H9 (cell line): ENCODE data around the gene CALCOCO1. TPM values are rescaled to one million over a fixed set of nuclear protein-coding genes. Genes with fewer than 3 reads are reported as not detected.

Experiments used
- DNase-seq: peaks from one replicate; pipeline ENCODE4 v3.0.0-alpha.2; 2017
- H2AFZ ChIP-seq: one replicate; pipeline ENCODE4 v1.6.1; 2013; ENCODE audit warnings: mild to moderate bottlenecking, low read length, control low read depth, moderate library complexity
- H2AK5ac ChIP-seq: 2 replicates; pipeline ENCODE4 v1.6.1; 2013; ENCODE audit warnings: low read length, control low read depth, mixed read lengths; ENCODE audit not compliant: insufficient read length
- H2BK120ac ChIP-seq: one replicate; pipeline ENCODE4 v1.6.1; 2013; ENCODE audit warnings: low read depth, mild to moderate bottlenecking, low read length, control low read depth, inconsistent platforms; ENCODE audit not compliant: poor library complexity, severe bottlenecking
- H2BK12ac ChIP-seq: 2 replicates; pipeline ENCODE4 v1.6.1; 2013; ENCODE audit warnings: low read length, control low read depth, mixed read lengths, low read depth; ENCODE audit not compliant: insufficient read length
- H2BK15ac ChIP-seq: 2 replicates; pipeline ENCODE4 v1.6.1; 2013; ENCODE audit warnings: low read depth, low read length, control low read depth
- H2BK20ac ChIP-seq: one replicate; pipeline ENCODE4 v1.6.1; 2013; ENCODE audit warnings: low read depth, mild to moderate bottlenecking, low read length, control low read depth, inconsistent platforms; ENCODE audit not compliant: poor library complexity, severe bottlenecking
- H2BK5ac ChIP-seq: 2 replicates; pipeline ENCODE4 v1.6.1; 2013; ENCODE audit warnings: low read length, control low read depth, mixed read lengths; ENCODE audit not compliant: insufficient read length
- H3K14ac ChIP-seq: 2 replicates; pipeline ENCODE4 v1.6.1; 2013; ENCODE audit warnings: low read length, control low read depth; ENCODE audit not compliant: insufficient read depth
- H3K18ac ChIP-seq: 2 replicates; pipeline ENCODE4 v1.6.1; 2013; ENCODE audit warnings: low read depth, mild to moderate bottlenecking, mixed read lengths, low read length, control low read depth; ENCODE audit not compliant: insufficient read length
- H3K23ac ChIP-seq: 2 replicates; pipeline ENCODE4 v1.6.1; 2013; ENCODE audit warnings: low read length, control low read depth, mixed read lengths, low read depth; ENCODE audit not compliant: insufficient read length
- H3K23me2 ChIP-seq: 2 replicates; pipeline ENCODE4 v1.6.1; 2013; ENCODE audit warnings: low read depth, mild to moderate bottlenecking, mixed read lengths, low read length, control low read depth; ENCODE audit not compliant: insufficient read length, poor library complexity, severe bottlenecking
- H3K27ac ChIP-seq: 2 replicates; pipeline ENCODE4 v1.5.1; 2013; ENCODE audit warnings: low read length, control low read depth, mixed read lengths, low read depth; ENCODE audit not compliant: insufficient read length
- H3K27me3 ChIP-seq: 2 replicates; pipeline ENCODE4 v1.6.1; 2013; ENCODE audit warnings: low read length, control low read depth, inconsistent platforms; ENCODE audit not compliant: insufficient read depth
- H3K4ac ChIP-seq: 2 replicates; pipeline ENCODE4 v1.6.1; 2013; ENCODE audit warnings: low read depth, mild to moderate bottlenecking, control low read depth, inconsistent platforms, low read length, moderate library complexity
- H3K4me1 ChIP-seq: 2 replicates; pipeline ENCODE4 v1.6.1; 2013; ENCODE audit warnings: low read length, control low read depth, inconsistent platforms; ENCODE audit not compliant: insufficient read depth
- H3K4me2 ChIP-seq: 2 replicates; pipeline ENCODE4 v1.6.1; 2013; ENCODE audit warnings: low read length, control low read depth, mixed read lengths; ENCODE audit not compliant: insufficient read length, insufficient read depth
- H3K56ac ChIP-seq: 2 replicates; pipeline ENCODE4 v1.6.1; 2013; ENCODE audit warnings: low read depth, mild to moderate bottlenecking, mixed read lengths, low read length, control low read depth; ENCODE audit not compliant: insufficient read length
- H3K79me1 ChIP-seq: 2 replicates; pipeline ENCODE4 v1.6.1; 2013; ENCODE audit warnings: low read depth, mild to moderate bottlenecking, moderate library complexity, low read length, control low read depth, inconsistent platforms; ENCODE audit not compliant: insufficient read depth, poor library complexity, severe bottlenecking
- H3K79me2 ChIP-seq: 2 replicates; pipeline ENCODE4 v1.6.1; 2013; ENCODE audit warnings: low read length, control low read depth, inconsistent platforms; ENCODE audit not compliant: insufficient read depth
- H3K9ac ChIP-seq: 2 replicates; pipeline ENCODE4 v1.6.1; 2013; ENCODE audit warnings: low read length, control low read depth, mixed read lengths; ENCODE audit not compliant: insufficient read length; ENCODE audit errors: extremely low read depth
- H3K9me3 ChIP-seq: one replicate; pipeline ENCODE4 v1.6.1; 2013; ENCODE audit warnings: low read depth, low read length, inconsistent platforms; ENCODE audit not compliant: control insufficient read depth
- H3T11ph ChIP-seq: one replicate; pipeline ENCODE4 v1.6.1; 2013; ENCODE audit warnings: mild to moderate bottlenecking, low read length, control low read depth, inconsistent platforms
- H4K20me1 ChIP-seq: one replicate; pipeline ENCODE4 v1.6.1; 2013; ENCODE audit not compliant: control insufficient read depth, insufficient read length, insufficient read depth
- H4K5ac ChIP-seq: 2 replicates; pipeline ENCODE4 v1.6.1; 2013; ENCODE audit warnings: low read depth, mild to moderate bottlenecking, mixed read lengths, low read length, control low read depth; ENCODE audit not compliant: insufficient read length
- H4K8ac ChIP-seq: replicated peaks from 2 replicates; pipeline ENCODE4 v1.6.1; 2013; ENCODE audit warnings: low read length, control low read depth, mixed read lengths, low read depth; ENCODE audit not compliant: insufficient read length
- H4K91ac ChIP-seq: 2 replicates; pipeline ENCODE4 v1.6.1; 2013; ENCODE audit warnings: low read depth, mild to moderate bottlenecking, moderate library complexity, mixed read lengths, low read length, control low read depth; ENCODE audit not compliant: insufficient read length
- H3K27ac Mint-ChIP-seq, 3 experiments: 2 replicates in 2 of 3; 3 replicates in 1 of 3; pipeline ENCODE4 v1.8.0; 2020 to 2021; ENCODE audit warnings: mixed read lengths in 3 of 3, mild to moderate bottlenecking in 1 of 3, moderate library complexity in 1 of 3
- H3K27me3 Mint-ChIP-seq: 2 replicates; pipeline ENCODE4 v1.8.0; 2021; ENCODE audit warnings: low read depth, mild to moderate bottlenecking, moderate library complexity, mixed read lengths
- H3K36me3 Mint-ChIP-seq, 3 experiments: 2 replicates in 2 of 3; 3 replicates in 1 of 3; pipeline ENCODE4 v1.8.0; 2020 to 2021; ENCODE audit warnings: low read depth in 3 of 3, mixed read lengths in 3 of 3; ENCODE audit not compliant: insufficient read depth in 1 of 3
- H3K4me1 Mint-ChIP-seq, 2 experiments: 2 replicates each; pipeline ENCODE4 v1.8.0; 2020; ENCODE audit warnings: mixed read lengths in 2 of 2
- H3K4me3 Mint-ChIP-seq, 2 experiments: 2 replicates in 1 of 2; 3 replicates in 1 of 2; pipeline ENCODE4 v1.8.0; 2020 to 2021; ENCODE audit warnings: mild to moderate bottlenecking in 2 of 2, mixed read lengths in 2 of 2, moderate library complexity in 1 of 2
- H3K9me3 Mint-ChIP-seq, 2 experiments: 2 replicates in 1 of 2; 3 replicates in 1 of 2; pipeline ENCODE4 v1.8.0; 2020; ENCODE audit warnings: mild to moderate bottlenecking in 2 of 2, mixed read lengths in 2 of 2, moderate library complexity in 1 of 2
- WGBS: extraction: QIAGEN DNeasy Blood & Tissue Kit; methylation state at CpG from one replicate; pipeline ENCODE4 v1.1.7; 2013; ENCODE audit warnings: missing lambda C conversion rate, low lambda C conversion rate, mixed read lengths; ENCODE audit not compliant: insufficient read length; ENCODE audit errors: extremely low coverage; 5-methylcytosine and 5-hydroxymethylcytosine counted together
- total RNA-seq: library from RNA; stranded (reverse); gene quantifications from 2 replicates; pipeline ENCODE4 v1.2.1, GENCODE V29; 2021
- TF ChIP-seq, protein P1 (sequence below): fragments of 200-600 bp; sonication (generic); conservative IDR thresholded peaks from 3 replicates; pipeline ENCODE4 v1.8.0; 2021; ENCODE audit warnings: antibody characterized with exemption, mild to moderate bottlenecking

CALCOCO1 gene
- total RNA-seq, 1 experiment from 2014 or later: 22.3 TPM

- no peaks in the 10 kb centered on the region; a peak in 3 of 7 replicates for H3K36me3 Mint-ChIP-seq
- H3K4me1 Mint-ChIP-seq: peaks cover 0 to 8% of the 10 kb centered on the region in 2 experiments; a peak in 1 of 4 replicates
- Histone ChIP-seq H4K5ac (no peak overlapping the region), H3K9me3 (no peaks in the 10 kb centered on the region), H3K4me2 (no peak overlapping the region), H3K56ac (no peak overlapping the region), H3T11ph (no peak overlapping the region), H3K18ac (no peak overlapping the region), H3K79me1 (no peaks in the 10 kb centered on the region), H4K8ac (no peak overlapping the region), H2BK5ac (no peak overlapping the region), H2AK5ac (no peak overlapping the region), H4K91ac (no peak overlapping the region), H2BK20ac (no peak overlapping the region), H3K4ac (no peak overlapping the region), H3K14ac (no peak overlapping the region), H2BK12ac (no peak overlapping the region), H3K27ac (no peak overlapping the region), H3K23me2 (no peaks in the 10 kb centered on the region), H3K27me3 (no peaks in the 10 kb centered on the region; the same call in 1 of the 2 replicates), H2BK15ac (no peak overlapping the region), H3K4me1 (no peaks in the 10 kb centered on the region), H2AFZ (no peak overlapping the region), H3K23ac (no peak overlapping the region), H2BK120ac (no peak overlapping the region), H3K9ac (no peak overlapping the region), H3K79me2 (no peaks in the 10 kb centered on the region), H4K20me1 (no peaks in the 10 kb centered on the region)
- H3K9me3 Mint-ChIP-seq: no peaks in the 10 kb centered on the region; a peak in 1 of 5 replicates
- DNase-seq: no peak
- peaks cover 18% of the 10 kb centered on the region for H3K27me3 Mint-ChIP-seq
- WGBS: no CpG with 5 or more reads among the region's 9 CpGs
- TF ChIP-seq, protein P1, sequence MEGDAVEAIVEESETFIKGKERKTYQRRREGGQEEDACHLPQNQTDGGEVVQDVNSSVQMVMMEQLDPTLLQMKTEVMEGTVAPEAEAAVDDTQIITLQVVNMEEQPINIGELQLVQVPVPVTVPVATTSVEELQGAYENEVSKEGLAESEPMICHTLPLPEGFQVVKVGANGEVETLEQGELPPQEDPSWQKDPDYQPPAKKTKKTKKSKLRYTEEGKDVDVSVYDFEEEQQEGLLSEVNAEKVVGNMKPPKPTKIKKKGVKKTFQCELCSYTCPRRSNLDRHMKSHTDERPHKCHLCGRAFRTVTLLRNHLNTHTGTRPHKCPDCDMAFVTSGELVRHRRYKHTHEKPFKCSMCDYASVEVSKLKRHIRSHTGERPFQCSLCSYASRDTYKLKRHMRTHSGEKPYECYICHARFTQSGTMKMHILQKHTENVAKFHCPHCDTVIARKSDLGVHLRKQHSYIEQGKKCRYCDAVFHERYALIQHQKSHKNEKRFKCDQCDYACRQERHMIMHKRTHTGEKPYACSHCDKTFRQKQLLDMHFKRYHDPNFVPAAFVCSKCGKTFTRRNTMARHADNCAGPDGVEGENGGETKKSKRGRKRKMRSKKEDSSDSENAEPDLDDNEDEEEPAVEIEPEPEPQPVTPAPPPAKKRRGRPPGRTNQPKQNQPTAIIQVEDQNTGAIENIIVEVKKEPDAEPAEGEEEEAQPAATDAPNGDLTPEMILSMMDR: no peak
- no peak overlapping the region; a peak in 1 of 5 replicates for H3K4me3 Mint-ChIP-seq
- H3K27ac Mint-ChIP-seq: no peak overlapping the region
Measured at GRCh38 chr12:53713516-53713915, 13.7 kb downstream of the CALCOCO1 start.
